Measurements from ENCODE around the gene SYT1. TPM values are rescaled to one million over a fixed set of nuclear protein-coding genes. Genes with fewer than 3 reads are reported as not detected.

The SYT1 gene
- total RNA-seq, 2 experiments from 2014 or later, result not detected

- Histone ChIP-seq H3K4me1 (ENCODE audit: insufficient read depth, low read length) (no peaks in the 10 kb centered on the region), H3K36me3 (ENCODE audit: insufficient read depth, low read length) (no peaks in the 10 kb centered on the region), H3K27ac (ENCODE audit: low read depth in 1 of 2, low read length in 2 of 2) (no peak overlapping the region), H3K27me3 (ENCODE audit: control insufficient read depth in 1 of 2, insufficient read depth in 2 of 2, low read length in 2 of 2) (no peaks in the 10 kb centered on the region), H3K4me3 (ENCODE audit: low read length) (no peak overlapping the region), H3K9me3 (ENCODE audit: control insufficient read depth in 1 of 2, insufficient read depth in 1 of 2, low read length in 2 of 2) (no peaks in the 10 kb centered on the region)
- Mint-ChIP-seq H3K36me3 (ENCODE audit: low read depth) (no peaks in the 10 kb centered on the region), H3K4me1 (ENCODE audit: low read depth) (no peaks in the 10 kb centered on the region), H3K9me3 (peaks cover 3% of the 10 kb centered on the region), H3K27me3 (no peaks in the 10 kb centered on the region), H3K4me3 (no peak overlapping the region), H3K27ac (no peak overlapping the region)
- DNase-seq (no peak), ATAC-seq (ENCODE audit: poor library complexity) (no peak)
- intact Hi-C loops (cut with DNase I, micrococcal nuclease), result no loop called here
- ChIA-PET POLR2A (no interaction called here), CTCF (no interaction called here)
- no peak for TF ChIP-seq CTCF (IDR thresholded peaks at IDR 0.05)
These were observed 156.4 kb downstream of the SYT1 start for GRCh38 chr12:79021021-79021420.

- no peaks in the 10 kb centered on the region for H3K36me3 Mint-ChIP-seq (ENCODE audit: low read depth)
- no peak overlapping the region for H3K27ac ChIP-seq (ENCODE audit: low read depth in 1 of 2, low read length in 2 of 2)
- no peaks in the 10 kb centered on the region for H3K9me3 ChIP-seq (ENCODE audit: control insufficient read depth in 1 of 2, insufficient read depth in 1 of 2, low read length in 2 of 2)
- H3K27me3 Mint-ChIP-seq, result no peaks in the 10 kb centered on the region
- H3K4me3 Mint-ChIP-seq, result no peak overlapping the region
- no peaks in the 10 kb centered on the region for H3K27me3 ChIP-seq (ENCODE audit: control insufficient read depth in 1 of 2, insufficient read depth in 2 of 2, low read length in 2 of 2)
- intact Hi-C loops (cut with DNase I, micrococcal nuclease), result no loop called here
- no peak overlapping the region for H3K4me3 ChIP-seq (ENCODE audit: low read length)
- ChIA-PET CTCF (interaction anchor here (1.2 kb wide), 1 partner anchor 332 kb away, joined by 3 read pairs; no protein-coding TSS in a partner anchor), POLR2A (no interaction called here)
- H3K36me3 ChIP-seq (ENCODE audit: insufficient read depth, low read length), result no peaks in the 10 kb centered on the region
- DNase-seq (no peak), ATAC-seq (ENCODE audit: poor library complexity) (no peak)
- H3K4me1 Mint-ChIP-seq (ENCODE audit: low read depth), result no peaks in the 10 kb centered on the region
- no peaks in the 10 kb centered on the region for H3K9me3 Mint-ChIP-seq
- no peak for TF ChIP-seq CTCF (IDR thresholded peaks at IDR 0.05)
- no peaks in the 10 kb centered on the region for H3K4me1 ChIP-seq (ENCODE audit: insufficient read depth, low read length)
- H3K27ac Mint-ChIP-seq, result no peak overlapping the region
These were observed 158.7 kb downstream of the SYT1 start for GRCh38 chr12:79023261-79023660.

- ChIA-PET CTCF (interaction anchor here (1.2 kb wide), 1 partner anchor 332 kb away, joined by 3 read pairs; no protein-coding TSS in a partner anchor), POLR2A (no interaction called here)
- Histone ChIP-seq H3K27ac (ENCODE audit: low read depth in 1 of 2, low read length in 2 of 2) (no peak overlapping the region), H3K4me1 (ENCODE audit: insufficient read depth, low read length) (no peaks in the 10 kb centered on the region), H3K36me3 (ENCODE audit: insufficient read depth, low read length) (no peaks in the 10 kb centered on the region), H3K9me3 (ENCODE audit: control insufficient read depth in 1 of 2, insufficient read depth in 1 of 2, low read length in 2 of 2) (no peaks in the 10 kb centered on the region), H3K27me3 (ENCODE audit: control insufficient read depth in 1 of 2, insufficient read depth in 2 of 2, low read length in 2 of 2) (no peaks in the 10 kb centered on the region), H3K4me3 (ENCODE audit: low read length) (no peak overlapping the region)
- H3K4me3 Mint-ChIP-seq, result no peak overlapping the region
- no peak overlapping the region for H3K27ac Mint-ChIP-seq
- TF ChIP-seq CTCF (IDR thresholded peaks at IDR 0.05), result no peak
- H3K36me3 Mint-ChIP-seq (ENCODE audit: low read depth), result no peaks in the 10 kb centered on the region
- DNase-seq (no peak), ATAC-seq (ENCODE audit: poor library complexity) (no peak)
- no peaks in the 10 kb centered on the region for H3K9me3 Mint-ChIP-seq
- H3K4me1 Mint-ChIP-seq (ENCODE audit: low read depth), result no peaks in the 10 kb centered on the region
- no peaks in the 10 kb centered on the region for H3K27me3 Mint-ChIP-seq
- intact Hi-C loops (cut with DNase I, micrococcal nuclease), result no loop called here
These were observed 159.2 kb downstream of the SYT1 start for GRCh38 chr12:79023784-79024183.
